OCI-LY3 (cell line): ENCODE results near the gene TMEM258.

Experiments
- CTCF ChIP-seq: fragments of 200-600, 300-600 bp; sonication (generic); IDR thresholded peaks from 2 replicates; pipeline ENCODE4 v1.5.1; 2014; ENCODE audit warnings: antibody characterized with exemption, low read length, low read depth
- EZH2phosphoT487 ChIP-seq: fragments of 200-600 bp; shearing (Covaris generic); IDR thresholded peaks from 2 replicates; pipeline ENCODE4 v1.6.1; 2018; ENCODE audit warnings: antibody characterized with exemption, mixed run types, low read depth

- TF ChIP-seq CTCF = no peak
- TF ChIP-seq EZH2phosphoT487 = no peak
Observed at GRCh38 chr11:61749591-61750217, 42.7 kb downstream of the TMEM258 start.
